HG03025 (cell line): ENCODE data around the gene CD44.

Experiments
- ATAC-seq: cut with Tn5 transposase; IDR thresholded peaks from one replicate; pipeline ENCODE4 v1.9.1; 2021; ENCODE audit warnings: mild to moderate bottlenecking, moderate library complexity; ENCODE audit not compliant: unreplicated experiment, low FRiP score

The CD44 gene

GRCh38 chr11:35277827-35278226 is 138.9 kb downstream of the CD44 start:
- ATAC-seq = no peak

- ATAC-seq = no peak
Observed at GRCh38 chr11:35280727-35281126, 141.8 kb downstream of the CD44 start.

- ATAC-seq = no peak
Observed at GRCh38 chr11:35281169-35281688, 142.3 kb downstream of the CD44 start.
